ENCODE measurements around the gene IL1RAPL1. TPM values are rescaled to one million over a fixed set of nuclear protein-coding genes. Genes with fewer than 3 reads are reported as not detected.
A peak's percentile ranks its signal among the peaks of the same experiment; 100 is the strongest.
"Not testable (repeated sequence)": the region's sequence is repeated elsewhere in the genome, so short reads cannot be mapped to it uniquely, and the experiment has no call there.

Gene IL1RAPL1
- polyA plus RNA-seq, 2 of the 4 experiments (the other 2 are of a cell fraction) = not detected

GRCh38 chrX:28787206-28787605 lies 200.0 kb downstream of the IL1RAPL1 start:
- TF ChIP-seq POLR2A (IDR thresholded peaks at IDR 0.05; ENCODE audit: low read length) = no peak
- no peak for TF ChIP-seq REST (IDR thresholded peaks at IDR 0.05)
- TF ChIP-seq MYC (IDR thresholded peaks at IDR 0.05; ENCODE audit: borderline replicate concordance, low read length) = no peak
- no peak for TF ChIP-seq EHMT2 (IDR thresholded peaks at IDR 0.05; ENCODE audit: low read depth)
- no peak for TF ChIP-seq GATA3 (IDR thresholded peaks at IDR 0.05; ENCODE audit: borderline replicate concordance)
- no peak for TF ChIP-seq MAFK (IDR thresholded peaks at IDR 0.05; ENCODE audit: partially characterized antibody)
- TF ChIP-seq HOXB13 (CRISPR knock-in tag; IDR thresholded peaks at IDR 0.05; ENCODE audit: low read depth) = no peak
- ATAC-seq (no peak), FAIRE-seq (peak; percentile 99), DNase-seq (ENCODE audit: low read depth in 1 of 2, low spot score in 1 of 2) (peak; percentile 2 to 10)
- 13% methylated on average over 2 of the region's 2 CpGs for WGBS (ENCODE audit: missing lambda C conversion rate)
- CTCF ChIA-PET = no interaction called here
- no peak overlapping the region for H3K4me2 ChIP-seq
- H3K9me3 ChIP-seq = no peaks in the 10 kb centered on the region
- H3K27ac ChIP-seq = no peak overlapping the region
- POLR2A ChIA-PET = no interaction called here
- H3K4me1 ChIP-seq = no peaks in the 10 kb centered on the region
- H3K4me3 ChIP-seq = no peak overlapping the region

GRCh38 chrX:28800671-28801070 lies 213.4 kb downstream of the IL1RAPL1 start:
- POLR2A ChIA-PET; H3K4me3 ChIP-seq; FAIRE-seq; ATAC-seq; H3K9me3 ChIP-seq; H3K4me1 ChIP-seq; H3K27ac ChIP-seq; DNase-seq (ENCODE audit: low read depth in 1 of 2, low spot score in 1 of 2); CTCF ChIA-PET; H3K4me2 ChIP-seq: not testable (repeated sequence)
- peak; percentile 55 for TF ChIP-seq ZC3H11A (IDR thresholded peaks at IDR 0.05)
- 70% methylated on average over 5 of the region's 5 CpGs for WGBS (ENCODE audit: missing lambda C conversion rate)

- no peaks in the 10 kb centered on the region for H3K9me3 ChIP-seq
- no peaks in the 10 kb centered on the region for H3K4me1 ChIP-seq
- ChIA-PET POLR2A (no interaction called here), CTCF (no interaction called here)
- no peak overlapping the region for H3K27ac ChIP-seq
- TF ChIP-seq SMC3 (IDR thresholded peaks at IDR 0.05) (peak; percentile 29; the same call in 1 of the 3 replicates), CBX2 (IDR thresholded peaks at IDR 0.05; ENCODE audit: borderline replicate concordance, low read depth) (no peak), POLR2AphosphoS2 (conservative IDR thresholded peaks at IDR 0.05; ENCODE audit: low read length) (no peak)
- H3K4me3 ChIP-seq = no peak overlapping the region
- no peak overlapping the region for H3K4me2 ChIP-seq
- ATAC-seq (no peak), FAIRE-seq (no peak), DNase-seq (ENCODE audit: low read depth in 1 of 2, low spot score in 1 of 2) (no peak)
- 9% methylated on average over 1 of the region's 1 CpG for WGBS (ENCODE audit: missing lambda C conversion rate)
These were observed 215.4 kb downstream of the IL1RAPL1 start for GRCh38 chrX:28802625-28803024.

- Histone ChIP-seq H3K4me3 (no peak overlapping the region), H3K4me1 (no peaks in the 10 kb centered on the region), H3K4me2 (no peak overlapping the region), H3K9me3 (no peaks in the 10 kb centered on the region), H3K27ac (no peak overlapping the region)
- 84% methylated on average over 1 of the region's 1 CpG for WGBS (ENCODE audit: missing lambda C conversion rate)
- ATAC-seq (no peak), DNase-seq (ENCODE audit: low read depth in 1 of 2, low spot score in 1 of 2) (no peak), FAIRE-seq (no peak)
- ChIA-PET CTCF (no interaction called here), POLR2A (no interaction called here)
- TF ChIP-seq CTCF (IDR thresholded peaks at IDR 0.05) (no peak), TP53 (CRISPR knock-in tag; IDR thresholded peaks at IDR 0.05) (no peak)
These were observed 248.7 kb downstream of the IL1RAPL1 start for GRCh38 chrX:28835991-28836390.
